K562 (cell line): ENCODE results near the gene ZNF844. TPM values are rescaled to one million over a fixed set of nuclear protein-coding genes. Genes with fewer than 3 reads are reported as not detected.

Experiments
- CBX5 ChIP-seq: IDR thresholded peaks from 2 replicates; pipeline ENCODE4 v1.6.1; 2014; ENCODE audit warnings: low read depth, borderline replicate concordance
- HBP1 ChIP-seq: fragments of 450-650 bp; formaldehyde crosslinking; IDR thresholded peaks from 2 replicates; pipeline ENCODE4 v1.4.0; 2022; ENCODE audit warnings: missing genetic modification characterization
- MEF2D ChIP-seq: conservative IDR thresholded peaks from 2 replicates; pipeline ENCODE4 v1.6.1; 2016; ENCODE audit warnings: low read depth, missing genetic modification characterization, missing compliant biosample characterization
- ZNF354B ChIP-seq: fragments of 250-450 bp; sonication (Bioruptor Pico); IDR thresholded peaks from 2 replicates; pipeline ENCODE4 v1.4.0; 2020
- ZNF609 ChIP-seq: sonication (generic); formaldehyde crosslinking; IDR thresholded peaks from 2 replicates; pipeline ENCODE4 v1.8.1; 2023; ENCODE audit warnings: missing genetic modification reagents, mild to moderate bottlenecking, borderline replicate concordance
- ZNF75A ChIP-seq: fragments of 450-650 bp; formaldehyde crosslinking; IDR thresholded peaks from 2 replicates; pipeline ENCODE4 v1.4.0; 2020; ENCODE audit warnings: mild to moderate bottlenecking
- polyA plus RNA-seq, 8 experiments: library from polyadenylated mRNA; depleted of rRNA in 4 of 8; stranded (reverse) in 5 of 8; unstranded in 3 of 8; fragments of >200 nt; fragmentation: Nextera tagmentation in 2 of 8; fragmentation: Illumina TruSeq in 1 of 8; extraction: Ambion mirVana in 2 of 8; extraction: Trizol in 1 of 8; gene quantifications; 2 replicates each; pipeline versions ENCODE4 v1.2.1 to v1.2.3, GENCODE V29; 2011 to 2014; ENCODE audit warnings: inconsistent platforms in 1 of 8, missing spikeins in 1 of 8
- total RNA-seq, 7 experiments: library from RNA; depleted of rRNA in 6 of 7; stranded (reverse); fragments of >200 nt in 6 of 7; fragmentation: Illumina TruSeq in 2 of 7; extraction: Trizol in 2 of 7; gene quantifications; 2 replicates each; pipeline versions ENCODE4 v1.2.1 to v1.2.3, GENCODE V29; 2011 to 2021; ENCODE audit warnings: low replicate concordance in 1 of 7

ZNF844 gene
- total and polyA plus RNA-seq, 9 of the 15 experiments (the other 6 are each of a cell fraction or from before 2014, with no cell fraction given): 0.80 to 4.5 (median 2.2) TPM

GRCh38 chr19:12015015-12015752, 49.3 kb upstream of the ZNF844 start (continued):
- TF ChIP-seq ZNF609 (CRISPR knock-in tag) (no peak), CBX5 (no peak), ZNF354B (no peak), HBP1 (CRISPR knock-in tag) (no peak), ZNF75A (CRISPR knock-in tag) (peak; percentile 95; the same call in 1 of the 2 replicates), MEF2D (tag) (no peak)
